WTC11 (cell line): Measurements from ENCODE around the gene LIMK1. TPM values are rescaled to one million over a fixed set of nuclear protein-coding genes. Genes with fewer than 3 reads are reported as not detected.

Experiments used
- ATAC-seq: fragments of 200-7000 bp; cut with Tn5 transposase; 2 replicates; pipeline ENCODE4 v1.10.0; 2021; ENCODE audit warnings: mild to moderate bottlenecking, moderate library complexity
- CTCF ChIA-PET: fragments of 300-600 bp; sonication (Branson Sonifier 250); formaldehyde crosslinking; loops from one replicate; lab custom pipeline; 2021; ENCODE audit warnings: antibody characterized with exemption; lab: Charles Lee
- POLR2A ChIA-PET: fragments of 350-600 bp; sonication (Branson Sonifier 250); formaldehyde crosslinking; loops from one replicate; lab custom pipeline; 2021; ENCODE audit warnings: antibody characterized with exemption; lab: Charles Lee
- DNase-seq: peaks from one replicate; pipeline ENCODE4 v3.0.0; 2021; ENCODE audit warnings: low spot score
- H3K27ac Mint-ChIP-seq: 2 replicates; pipeline ENCODE4 v1.8.0; 2021; ENCODE audit warnings: mixed read lengths
- H3K27me3 Mint-ChIP-seq: 2 replicates; pipeline ENCODE4 v1.8.0; 2021; ENCODE audit warnings: low read depth, mild to moderate bottlenecking, moderate library complexity, mixed read lengths
- H3K36me3 Mint-ChIP-seq: 2 replicates; pipeline ENCODE4 v1.8.0; 2021; ENCODE audit warnings: mixed read lengths
- H3K4me1 Mint-ChIP-seq: 2 replicates; pipeline ENCODE4 v1.8.0; 2022; ENCODE audit warnings: mixed read lengths
- H3K4me3 Mint-ChIP-seq: 2 replicates; pipeline ENCODE4 v1.8.0; 2021; ENCODE audit warnings: mild to moderate bottlenecking, moderate library complexity, mixed read lengths
- H3K9me3 Mint-ChIP-seq: 2 replicates; pipeline ENCODE4 v1.8.0; 2021; ENCODE audit warnings: mixed read lengths
- CBFB ChIP-seq: sonication (generic); formaldehyde crosslinking; IDR thresholded peaks from 2 replicates; pipeline ENCODE4 v1.8.1; 2022; ENCODE audit warnings: mild to moderate bottlenecking, low read depth, missing genetic modification reagents
- FOXP4 ChIP-seq: sonication (generic); formaldehyde crosslinking; IDR thresholded peaks from 2 replicates; pipeline ENCODE4 v1.8.0; 2022; ENCODE audit warnings: mild to moderate bottlenecking, missing genetic modification reagents
- NR1H2 ChIP-seq: sonication (generic); formaldehyde crosslinking; IDR thresholded peaks from 2 replicates; pipeline ENCODE4 v1.9.0; 2021; ENCODE audit warnings: mild to moderate bottlenecking, moderate library complexity, missing genetic modification reagents
- NR3C1 ChIP-seq: sonication (generic); formaldehyde crosslinking; conservative IDR thresholded peaks from 2 replicates; pipeline ENCODE4 v1.8.1; 2023; ENCODE audit warnings: low read depth, mild to moderate bottlenecking, missing genetic modification reagents
- TEAD4 ChIP-seq: sonication (generic); formaldehyde crosslinking; IDR thresholded peaks from 2 replicates; pipeline ENCODE4 v1.8.0; 2022; ENCODE audit warnings: mild to moderate bottlenecking, missing genetic modification reagents
- ZNF138 ChIP-seq: sonication (generic); formaldehyde crosslinking; conservative IDR thresholded peaks from 2 replicates; pipeline ENCODE4 v1.8.1; 2022; ENCODE audit warnings: mild to moderate bottlenecking, moderate library complexity, missing genetic modification reagents
- ZNF219 ChIP-seq: sonication (generic); formaldehyde crosslinking; IDR thresholded peaks from 2 replicates; pipeline ENCODE4 v1.8.0; 2023; ENCODE audit warnings: missing genetic modification reagents, mild to moderate bottlenecking, borderline replicate concordance
- ZNF263 ChIP-seq: sonication (generic); formaldehyde crosslinking; IDR thresholded peaks from 2 replicates; pipeline ENCODE4 v1.8.1; 2022; ENCODE audit warnings: low read depth, mild to moderate bottlenecking, moderate library complexity, missing genetic modification reagents
- total RNA-seq: library from RNA; stranded (reverse); gene quantifications from 3 replicates; pipeline ENCODE4 v1.2.3, GENCODE V29; 2021
- TF ChIP-seq, protein P1 (sequence below): sonication (generic); formaldehyde crosslinking; IDR thresholded peaks from 2 replicates; pipeline ENCODE4 v1.8.0; 2022; ENCODE audit warnings: mild to moderate bottlenecking, missing genetic modification reagents
- TF ChIP-seq, protein P2 (sequence below): sonication (generic); formaldehyde crosslinking; IDR thresholded peaks from 2 replicates; pipeline ENCODE4 v1.8.1; 2022; ENCODE audit warnings: mild to moderate bottlenecking, moderate library complexity, missing genetic modification reagents
- TF ChIP-seq, protein P3 (sequence below): fragments of 200-600 bp; IDR thresholded peaks from 2 replicates; pipeline ENCODE4 v1.8.0; 2022; ENCODE audit warnings: antibody characterized with exemption
- TF ChIP-seq, protein P4 (sequence below): sonication (generic); formaldehyde crosslinking; IDR thresholded peaks from 2 replicates; pipeline ENCODE4 v1.8.1; 2023; ENCODE audit warnings: mild to moderate bottlenecking, missing genetic modification reagents, moderate library complexity
- TF ChIP-seq, protein P5 (sequence below): sonication (generic); formaldehyde crosslinking; IDR thresholded peaks from 2 replicates; pipeline ENCODE4 v1.8.0; 2022; ENCODE audit warnings: mild to moderate bottlenecking, missing genetic modification reagents
- TF ChIP-seq, protein P6 (sequence below): sonication (generic); formaldehyde crosslinking; IDR thresholded peaks from 2 replicates; pipeline ENCODE4 v1.8.1; 2022; ENCODE audit warnings: mild to moderate bottlenecking, missing genetic modification reagents, moderate library complexity, borderline replicate concordance

The LIMK1 gene
- total RNA-seq, 1 experiment from 2014 or later, result 85.4 TPM

DNA sequence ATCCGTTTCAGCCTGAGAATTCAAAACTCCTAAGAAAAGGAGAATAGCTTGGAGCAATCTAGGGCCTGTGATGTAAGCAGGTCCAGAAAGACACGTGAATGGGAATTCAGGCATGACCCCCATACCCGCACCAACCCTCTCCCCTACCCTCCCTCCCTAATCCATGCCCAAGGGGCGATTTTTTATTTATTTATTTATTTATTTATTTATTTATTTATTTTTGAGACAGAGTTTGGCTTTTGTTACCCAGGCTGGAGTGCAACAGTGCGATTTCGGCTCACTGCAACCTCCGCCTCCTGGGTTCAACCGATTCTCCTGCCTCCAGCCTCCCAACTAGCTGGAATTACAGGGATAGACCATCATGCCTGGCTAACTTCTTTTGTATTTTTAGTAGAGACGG lies 74.0 kb downstream of the LIMK1 start (continued):
- TF ChIP-seq, protein P1, sequence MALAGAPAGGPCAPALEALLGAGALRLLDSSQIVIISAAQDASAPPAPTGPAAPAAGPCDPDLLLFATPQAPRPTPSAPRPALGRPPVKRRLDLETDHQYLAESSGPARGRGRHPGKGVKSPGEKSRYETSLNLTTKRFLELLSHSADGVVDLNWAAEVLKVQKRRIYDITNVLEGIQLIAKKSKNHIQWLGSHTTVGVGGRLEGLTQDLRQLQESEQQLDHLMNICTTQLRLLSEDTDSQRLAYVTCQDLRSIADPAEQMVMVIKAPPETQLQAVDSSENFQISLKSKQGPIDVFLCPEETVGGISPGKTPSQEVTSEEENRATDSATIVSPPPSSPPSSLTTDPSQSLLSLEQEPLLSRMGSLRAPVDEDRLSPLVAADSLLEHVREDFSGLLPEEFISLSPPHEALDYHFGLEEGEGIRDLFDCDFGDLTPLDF (CRISPR knock-in tag), result no peak
- TF ChIP-seq ZNF138 (CRISPR knock-in tag), result no peak
- TF ChIP-seq, protein P2, sequence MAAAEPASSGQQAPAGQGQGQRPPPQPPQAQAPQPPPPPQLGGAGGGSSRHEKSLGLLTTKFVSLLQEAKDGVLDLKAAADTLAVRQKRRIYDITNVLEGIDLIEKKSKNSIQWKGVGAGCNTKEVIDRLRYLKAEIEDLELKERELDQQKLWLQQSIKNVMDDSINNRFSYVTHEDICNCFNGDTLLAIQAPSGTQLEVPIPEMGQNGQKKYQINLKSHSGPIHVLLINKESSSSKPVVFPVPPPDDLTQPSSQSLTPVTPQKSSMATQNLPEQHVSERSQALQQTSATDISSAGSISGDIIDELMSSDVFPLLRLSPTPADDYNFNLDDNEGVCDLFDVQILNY (CRISPR knock-in tag), result no peak

DNA sequence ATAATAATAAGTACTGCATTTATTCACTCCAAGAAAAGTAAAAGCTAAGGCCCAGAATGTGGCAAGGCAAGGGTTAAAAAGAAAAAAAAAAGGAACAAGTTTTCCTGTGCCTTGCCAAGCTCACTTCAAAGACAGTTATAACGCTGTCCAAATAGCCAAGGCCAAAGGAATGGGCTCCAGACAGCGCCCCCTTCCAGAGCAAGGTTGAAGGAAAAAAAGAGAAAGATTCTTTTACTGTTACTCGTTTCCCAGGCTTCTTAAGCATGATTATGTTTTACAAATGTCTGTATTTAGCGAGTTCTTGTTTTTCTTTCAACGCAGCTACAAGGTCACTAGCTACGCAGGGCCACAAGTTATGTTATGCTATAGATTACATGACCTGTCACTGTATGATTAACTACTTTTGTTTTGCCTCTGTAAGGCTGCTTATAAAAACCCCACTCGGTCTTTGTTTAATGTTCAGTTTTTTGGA lies 81.4 kb downstream of the LIMK1 start:
- peak; percentile 49 for DNase-seq
- H3K27ac Mint-ChIP-seq, result 0 out of 2 replicates have a peak overlapping the region, but pooled peaks have one; percentile 65
- 0 out of 2 replicates have a peak, but pooled peaks cover 4% of the 10 kb centered on the region for H3K4me1 Mint-ChIP-seq
- H3K4me3 Mint-ChIP-seq, result no peak overlapping the region
- POLR2A ChIA-PET, result no interaction called here
- ATAC-seq, result peak; percentile 62
- peaks cover 8% of the 10 kb centered on the region for H3K9me3 Mint-ChIP-seq
- CTCF ChIA-PET, result interaction anchor here (0.5 to 2.8 kb wide), 19 partner anchors 9 to 138 kb away, joined by 3 to 14 read pairs (median 5); partner anchors contain the start of genes EIF4H and LIMK1
- no peaks in the 10 kb centered on the region for H3K27me3 Mint-ChIP-seq
- peaks cover 4% of the 10 kb centered on the region for H3K36me3 Mint-ChIP-seq
- no peak for TF ChIP-seq TEAD4 (CRISPR knock-in tag)
- no peak for TF ChIP-seq NR1H2 (CRISPR knock-in tag)
- no peak for TF ChIP-seq CBFB (CRISPR knock-in tag)
- TF ChIP-seq, protein P3, sequence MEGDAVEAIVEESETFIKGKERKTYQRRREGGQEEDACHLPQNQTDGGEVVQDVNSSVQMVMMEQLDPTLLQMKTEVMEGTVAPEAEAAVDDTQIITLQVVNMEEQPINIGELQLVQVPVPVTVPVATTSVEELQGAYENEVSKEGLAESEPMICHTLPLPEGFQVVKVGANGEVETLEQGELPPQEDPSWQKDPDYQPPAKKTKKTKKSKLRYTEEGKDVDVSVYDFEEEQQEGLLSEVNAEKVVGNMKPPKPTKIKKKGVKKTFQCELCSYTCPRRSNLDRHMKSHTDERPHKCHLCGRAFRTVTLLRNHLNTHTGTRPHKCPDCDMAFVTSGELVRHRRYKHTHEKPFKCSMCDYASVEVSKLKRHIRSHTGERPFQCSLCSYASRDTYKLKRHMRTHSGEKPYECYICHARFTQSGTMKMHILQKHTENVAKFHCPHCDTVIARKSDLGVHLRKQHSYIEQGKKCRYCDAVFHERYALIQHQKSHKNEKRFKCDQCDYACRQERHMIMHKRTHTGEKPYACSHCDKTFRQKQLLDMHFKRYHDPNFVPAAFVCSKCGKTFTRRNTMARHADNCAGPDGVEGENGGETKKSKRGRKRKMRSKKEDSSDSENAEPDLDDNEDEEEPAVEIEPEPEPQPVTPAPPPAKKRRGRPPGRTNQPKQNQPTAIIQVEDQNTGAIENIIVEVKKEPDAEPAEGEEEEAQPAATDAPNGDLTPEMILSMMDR, result no peak
- TF ChIP-seq ZNF219 (CRISPR knock-in tag), result no peak
- no peak for TF ChIP-seq NR3C1 (CRISPR knock-in tag)
- TF ChIP-seq, protein P4, sequence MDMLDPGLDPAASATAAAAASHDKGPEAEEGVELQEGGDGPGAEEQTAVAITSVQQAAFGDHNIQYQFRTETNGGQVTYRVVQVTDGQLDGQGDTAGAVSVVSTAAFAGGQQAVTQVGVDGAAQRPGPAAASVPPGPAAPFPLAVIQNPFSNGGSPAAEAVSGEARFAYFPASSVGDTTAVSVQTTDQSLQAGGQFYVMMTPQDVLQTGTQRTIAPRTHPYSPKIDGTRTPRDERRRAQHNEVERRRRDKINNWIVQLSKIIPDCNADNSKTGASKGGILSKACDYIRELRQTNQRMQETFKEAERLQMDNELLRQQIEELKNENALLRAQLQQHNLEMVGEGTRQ (CRISPR knock-in tag), result no peak
- TF ChIP-seq ZNF263 (CRISPR knock-in tag), result no peak
- TF ChIP-seq, protein P5, sequence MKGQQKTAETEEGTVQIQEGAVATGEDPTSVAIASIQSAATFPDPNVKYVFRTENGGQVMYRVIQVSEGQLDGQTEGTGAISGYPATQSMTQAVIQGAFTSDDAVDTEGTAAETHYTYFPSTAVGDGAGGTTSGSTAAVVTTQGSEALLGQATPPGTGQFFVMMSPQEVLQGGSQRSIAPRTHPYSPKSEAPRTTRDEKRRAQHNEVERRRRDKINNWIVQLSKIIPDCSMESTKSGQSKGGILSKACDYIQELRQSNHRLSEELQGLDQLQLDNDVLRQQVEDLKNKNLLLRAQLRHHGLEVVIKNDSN (CRISPR knock-in tag), result no peak
- no peak for TF ChIP-seq FOXP4 (CRISPR knock-in tag)
- TF ChIP-seq, protein P6, sequence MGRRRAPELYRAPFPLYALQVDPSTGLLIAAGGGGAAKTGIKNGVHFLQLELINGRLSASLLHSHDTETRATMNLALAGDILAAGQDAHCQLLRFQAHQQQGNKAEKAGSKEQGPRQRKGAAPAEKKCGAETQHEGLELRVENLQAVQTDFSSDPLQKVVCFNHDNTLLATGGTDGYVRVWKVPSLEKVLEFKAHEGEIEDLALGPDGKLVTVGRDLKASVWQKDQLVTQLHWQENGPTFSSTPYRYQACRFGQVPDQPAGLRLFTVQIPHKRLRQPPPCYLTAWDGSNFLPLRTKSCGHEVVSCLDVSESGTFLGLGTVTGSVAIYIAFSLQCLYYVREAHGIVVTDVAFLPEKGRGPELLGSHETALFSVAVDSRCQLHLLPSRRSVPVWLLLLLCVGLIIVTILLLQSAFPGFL (CRISPR knock-in tag), result no peak
